Right lung (tissue), 5 donors: ENCODE measurements around the gene TXLNG. TPM values are rescaled to one million over a fixed set of nuclear protein-coding genes. Genes with fewer than 3 reads are reported as not detected.
"Not testable (repeated sequence)": the region's sequence is repeated elsewhere in the genome, so short reads cannot be mapped to it uniquely, and the experiment has no call there.

ENCODE experiments used
- DNase-seq, 2 donors: peaks; one replicate each; pipeline ENCODE4 v3.0.0-alpha.2; 2013
- polyA plus RNA-seq, 5 donors: library from polyadenylated mRNA; unstranded; fragments of 120-200 nt; gene quantifications; one replicate each; pipeline versions ENCODE4 v1.2.1 to v1.2.3, GENCODE V29; 2013; ENCODE audit warnings: inconsistent platforms in 1 of 5, low replicate concordance in 1 of 5; ENCODE audit not compliant: insufficient read length in 5 of 5, insufficient read depth in 1 of 5

Gene TXLNG
- polyA plus RNA-seq, 5 donors: 13.5 to 17.6 (median 16.1) TPM

GRCh38 chrX:16783452-16783851, 2.8 kb upstream of the TXLNG start:
- no peak for DNase-seq

- DNase-seq: not testable (repeated sequence)
Observed at GRCh38 chrX:16784440-16784839, 1.8 kb upstream of the TXLNG start.

- no peak for DNase-seq
Observed at GRCh38 chrX:16785247-16786138, 773 bp upstream of the TXLNG start.

- no peak for DNase-seq
Observed at GRCh38 chrX:16786791-16787735, 797 bp downstream of the TXLNG start.

- no peak for DNase-seq
Observed at GRCh38 chrX:16788477-16788876, 2.2 kb downstream of the TXLNG start.

GRCh38 chrX:16796298-16796697, 10.0 kb downstream of the TXLNG start:
- DNase-seq: no peak

GRCh38 chrX:16797358-16797757, 11.1 kb downstream of the TXLNG start:
- DNase-seq: no peak

- DNase-seq: no peak
Observed at GRCh38 chrX:16797841-16798240, 11.6 kb downstream of the TXLNG start.

GRCh38 chrX:16804923-16805464, 18.7 kb downstream of the TXLNG start:
- no peak for DNase-seq

GRCh38 chrX:16807548-16807947, 21.3 kb downstream of the TXLNG start:
- DNase-seq: no peak

GRCh38 chrX:16807976-16808542, 21.8 kb downstream of the TXLNG start:
- DNase-seq: peak; percentile 33 to 51

- no peak for DNase-seq
Observed at GRCh38 chrX:16814597-16814996, 28.3 kb downstream of the TXLNG start.

- no peak for DNase-seq
Observed at GRCh38 chrX:16819634-16820033, 33.4 kb downstream of the TXLNG start.

GRCh38 chrX:16822723-16823122, 36.5 kb downstream of the TXLNG start:
- no peak for DNase-seq

GRCh38 chrX:16825264-16826035, 39.2 kb downstream of the TXLNG start:
- no peak for DNase-seq

- no peak for DNase-seq
Observed at GRCh38 chrX:16826207-16826606, 39.9 kb downstream of the TXLNG start.

GRCh38 chrX:16827225-16827624, 41.0 kb downstream of the TXLNG start:
- no peak for DNase-seq

GRCh38 chrX:16828124-16828908, 42.0 kb downstream of the TXLNG start:
- no peak for DNase-seq

- DNase-seq: no peak
Observed at GRCh38 chrX:16832301-16832700, 46.0 kb downstream of the TXLNG start.

- DNase-seq: no peak
Observed at GRCh38 chrX:16834806-16835205, 48.5 kb downstream of the TXLNG start.
